ENCODE data around the gene CILP2.

DNA sequence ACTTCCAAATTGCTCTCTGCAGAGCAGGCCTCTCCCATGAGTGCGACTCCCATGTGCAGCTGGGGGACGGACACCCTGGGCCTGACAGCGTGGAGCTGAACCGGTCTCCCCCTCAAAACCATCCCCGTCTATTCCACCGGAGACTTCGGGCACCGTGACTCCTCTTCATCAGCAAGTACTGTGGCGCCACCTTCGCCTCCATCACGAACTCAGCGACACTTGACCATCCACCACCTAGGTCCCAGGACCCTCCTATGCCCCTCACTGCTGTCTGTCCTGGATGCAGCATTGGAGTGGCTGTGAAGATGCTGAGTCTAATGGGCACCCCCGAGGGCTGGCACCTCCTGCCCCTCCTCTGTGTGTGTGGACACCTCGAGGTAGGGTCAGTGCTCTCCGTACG is 20.6 kb downstream of the CILP2 start:
- TF ChIP-seq, protein P1, sequence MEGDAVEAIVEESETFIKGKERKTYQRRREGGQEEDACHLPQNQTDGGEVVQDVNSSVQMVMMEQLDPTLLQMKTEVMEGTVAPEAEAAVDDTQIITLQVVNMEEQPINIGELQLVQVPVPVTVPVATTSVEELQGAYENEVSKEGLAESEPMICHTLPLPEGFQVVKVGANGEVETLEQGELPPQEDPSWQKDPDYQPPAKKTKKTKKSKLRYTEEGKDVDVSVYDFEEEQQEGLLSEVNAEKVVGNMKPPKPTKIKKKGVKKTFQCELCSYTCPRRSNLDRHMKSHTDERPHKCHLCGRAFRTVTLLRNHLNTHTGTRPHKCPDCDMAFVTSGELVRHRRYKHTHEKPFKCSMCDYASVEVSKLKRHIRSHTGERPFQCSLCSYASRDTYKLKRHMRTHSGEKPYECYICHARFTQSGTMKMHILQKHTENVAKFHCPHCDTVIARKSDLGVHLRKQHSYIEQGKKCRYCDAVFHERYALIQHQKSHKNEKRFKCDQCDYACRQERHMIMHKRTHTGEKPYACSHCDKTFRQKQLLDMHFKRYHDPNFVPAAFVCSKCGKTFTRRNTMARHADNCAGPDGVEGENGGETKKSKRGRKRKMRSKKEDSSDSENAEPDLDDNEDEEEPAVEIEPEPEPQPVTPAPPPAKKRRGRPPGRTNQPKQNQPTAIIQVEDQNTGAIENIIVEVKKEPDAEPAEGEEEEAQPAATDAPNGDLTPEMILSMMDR (IDR thresholded peaks at IDR 0.05): no peak
- no peak for TF ChIP-seq POLR2A (IDR thresholded peaks at IDR 0.05)
- TF ChIP-seq EP300 (IDR thresholded peaks at IDR 0.05): no peak
- TF ChIP-seq POLR2AphosphoS5 (IDR thresholded peaks at IDR 0.05): no peak

Data from stomach (tissue), 4 donors.